ENCODE results near the gene GPR3.

GRCh38 chr1:27372022-27372807 is 20.2 kb upstream of the GPR3 start:
- TF ChIP-seq FOXA1 (IDR thresholded peaks at IDR 0.05) = no peak
- no peak for TF ChIP-seq PKNOX1 (IDR thresholded peaks at IDR 0.05)
- TF ChIP-seq FOXM1 (IDR thresholded peaks at IDR 0.05; ENCODE audit: borderline replicate concordance) = no peak
- TF ChIP-seq ZNF384 (IDR thresholded peaks at IDR 0.05) = no peak; the same call in 1 of the 2 replicates
- TF ChIP-seq HDGF (IDR thresholded peaks at IDR 0.05; ENCODE audit: borderline replicate concordance) = no peak

Measured in HEK293T (cell line).